ENCODE data around the gene ACOX3. TPM values are rescaled to one million over a fixed set of nuclear protein-coding genes. Genes with fewer than 3 reads are reported as not detected.

ACOX3 gene
- total and polyA plus RNA-seq, 10 of the 15 experiments (the other 5 are each of a cell fraction or from before 2014, with no cell fraction given), result 2.0 to 24.5 (median 14.0) TPM

- POLR2A ChIA-PET, result no interaction called here
- no peak for FAIRE-seq
- DNase-seq (ENCODE audit: low read depth, low spot score), result no peak
- TF ChIP-seq MEF2A (IDR thresholded peaks at IDR 0.05; ENCODE audit: insufficient read depth, low read depth, low read length) (no peak), SIN3A (IDR thresholded peaks at IDR 0.05; ENCODE audit: low read depth, low read length) (no peak), ZZZ3 (IDR thresholded peaks at IDR 0.05; ENCODE audit: control insufficient read depth, insufficient read length, low read depth) (no peak), ZNF217 (IDR thresholded peaks at IDR 0.05) (no peak), CHD2 (IDR thresholded peaks at IDR 0.05; ENCODE audit: borderline replicate concordance, low read depth, low read length) (no peak), ZBTB40 (IDR thresholded peaks at IDR 0.05; ENCODE audit: borderline replicate concordance) (no peak), ZNF592 (IDR thresholded peaks at IDR 0.05) (no peak)
- RAD21 ChIA-PET (ENCODE audit: unreplicated experiment), result no interaction called here
- no peaks in the 10 kb centered on the region for H3K79me2 ChIP-seq (ENCODE audit: control insufficient read depth, insufficient read depth, low read length)
- intact Hi-C loops (cut with micrococcal nuclease; ENCODE audit: unreplicated experiment), result no loop called here
- H2AFZ ChIP-seq (ENCODE audit: control insufficient read depth, low read depth, low read length), result no peak overlapping the region
- BruUV-seq (replicated peaks), result no TSS peak
- no peaks in the 10 kb centered on the region for H3K9me3 ChIP-seq (replicated peaks; ENCODE audit: control insufficient read depth, insufficient read depth, low read length)
- H3K36me3 ChIP-seq (ENCODE audit: control insufficient read depth in 2 of 2, insufficient read depth in 2 of 2, low read length in 1 of 2), result peaks cover 9 to 12% of the 10 kb centered on the region in 2 experiments
- SMC1A ChIA-PET (ENCODE audit: uncharacterized antibody, unreplicated experiment), result interaction anchor here (1.7 kb wide), 1 partner anchor 13 kb away, joined by 3 read pairs; no protein-coding TSS in a partner anchor
- 89% methylated on average over 24 of the region's 24 CpGs for WGBS (ENCODE audit: insufficient coverage, insufficient replicate concordance, low lambda C conversion rate, missing lambda C conversion rate)
- H3K27me3 ChIP-seq (replicated peaks in 1 of 2; ENCODE audit: control insufficient read depth in 2 of 2, insufficient read depth in 2 of 2, low read length in 1 of 2), result no peaks in the 10 kb centered on the region
- H3K9ac ChIP-seq (ENCODE audit: control insufficient read depth, insufficient read depth, low read length), result no peak overlapping the region
- no peak overlapping the region for H3K4me2 ChIP-seq (ENCODE audit: control insufficient read depth, insufficient read depth)
- H3K27ac ChIP-seq (ENCODE audit: control insufficient read depth, insufficient read depth), result no peak overlapping the region
- no peaks in the 10 kb centered on the region for H3K4me1 ChIP-seq (ENCODE audit: control insufficient read depth, insufficient read depth, low read length)
- in situ Hi-C loops (cut with MboI), result no loop called here
- no peaks in the 10 kb centered on the region for H4K20me1 ChIP-seq (ENCODE audit: control insufficient read depth, insufficient read depth)
- CTCF ChIA-PET, result interaction anchor here (1.5 kb wide), 1 partner anchor 36 kb away, joined by 3 read pairs; no protein-coding TSS in a partner anchor
- no peak overlapping the region for H3K4me3 ChIP-seq
- ATAC-seq, result no peak
These were observed 30.8 kb upstream of the ACOX3 start for GRCh38 chr4:8471211-8471875.
